Epithelial cell of esophagus (primary cell): ENCODE data around the gene CPNE2.

Experiments used
- DNase-seq: peaks from one replicate; pipeline ENCODE4 v3.0.0; 2010; ENCODE audit warnings: low read depth
- H3K4me3 ChIP-seq: 2 replicates; pipeline ENCODE4 v1.5.1; 2011; ENCODE audit warnings: mild to moderate bottlenecking, low read length, control low read depth
- TF ChIP-seq, protein P1 (sequence below): IDR thresholded peaks from 2 replicates; pipeline ENCODE4 v1.5.1; 2011; ENCODE audit warnings: low read depth, mild to moderate bottlenecking, low read length, control low read depth, inconsistent platforms; ENCODE audit not compliant: insufficient read depth; ENCODE audit errors: missing control alignments

Gene CPNE2

DNA sequence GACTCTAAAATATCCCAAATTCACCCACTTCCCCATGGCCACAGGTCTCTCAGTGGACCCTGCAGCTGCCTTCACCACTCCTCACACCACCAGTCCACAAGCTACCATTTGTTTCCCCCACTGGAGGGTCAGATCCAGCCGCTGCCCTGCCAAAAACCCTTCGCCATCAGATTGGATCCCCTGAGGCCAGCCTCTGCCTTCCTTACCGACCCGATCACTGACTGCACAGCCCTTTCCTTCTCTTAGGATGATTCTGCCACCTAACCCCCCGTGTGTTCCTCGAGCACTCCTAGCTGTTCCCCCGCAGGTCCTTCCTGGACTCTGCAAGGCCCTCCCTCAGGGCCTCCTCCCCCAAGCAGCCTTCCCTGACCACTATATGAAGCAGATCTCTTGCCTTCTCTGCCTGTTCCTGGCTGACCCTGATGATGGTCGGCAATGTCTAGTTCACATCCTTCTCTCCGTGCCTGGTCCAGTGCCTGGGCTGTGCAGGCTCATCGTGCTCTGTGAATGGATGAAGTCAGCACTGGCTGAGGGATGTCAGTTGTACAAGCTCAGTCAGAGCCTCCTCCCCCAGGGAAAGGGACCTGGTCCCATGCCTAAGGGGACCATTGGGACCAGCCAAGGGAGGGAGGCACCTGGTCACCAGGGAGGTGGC lies 46.0 kb downstream of the CPNE2 start:
- TF ChIP-seq, protein P1, sequence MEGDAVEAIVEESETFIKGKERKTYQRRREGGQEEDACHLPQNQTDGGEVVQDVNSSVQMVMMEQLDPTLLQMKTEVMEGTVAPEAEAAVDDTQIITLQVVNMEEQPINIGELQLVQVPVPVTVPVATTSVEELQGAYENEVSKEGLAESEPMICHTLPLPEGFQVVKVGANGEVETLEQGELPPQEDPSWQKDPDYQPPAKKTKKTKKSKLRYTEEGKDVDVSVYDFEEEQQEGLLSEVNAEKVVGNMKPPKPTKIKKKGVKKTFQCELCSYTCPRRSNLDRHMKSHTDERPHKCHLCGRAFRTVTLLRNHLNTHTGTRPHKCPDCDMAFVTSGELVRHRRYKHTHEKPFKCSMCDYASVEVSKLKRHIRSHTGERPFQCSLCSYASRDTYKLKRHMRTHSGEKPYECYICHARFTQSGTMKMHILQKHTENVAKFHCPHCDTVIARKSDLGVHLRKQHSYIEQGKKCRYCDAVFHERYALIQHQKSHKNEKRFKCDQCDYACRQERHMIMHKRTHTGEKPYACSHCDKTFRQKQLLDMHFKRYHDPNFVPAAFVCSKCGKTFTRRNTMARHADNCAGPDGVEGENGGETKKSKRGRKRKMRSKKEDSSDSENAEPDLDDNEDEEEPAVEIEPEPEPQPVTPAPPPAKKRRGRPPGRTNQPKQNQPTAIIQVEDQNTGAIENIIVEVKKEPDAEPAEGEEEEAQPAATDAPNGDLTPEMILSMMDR, result no peak
- no peak for DNase-seq
- H3K4me3 ChIP-seq, result no peak overlapping the region

DNA sequence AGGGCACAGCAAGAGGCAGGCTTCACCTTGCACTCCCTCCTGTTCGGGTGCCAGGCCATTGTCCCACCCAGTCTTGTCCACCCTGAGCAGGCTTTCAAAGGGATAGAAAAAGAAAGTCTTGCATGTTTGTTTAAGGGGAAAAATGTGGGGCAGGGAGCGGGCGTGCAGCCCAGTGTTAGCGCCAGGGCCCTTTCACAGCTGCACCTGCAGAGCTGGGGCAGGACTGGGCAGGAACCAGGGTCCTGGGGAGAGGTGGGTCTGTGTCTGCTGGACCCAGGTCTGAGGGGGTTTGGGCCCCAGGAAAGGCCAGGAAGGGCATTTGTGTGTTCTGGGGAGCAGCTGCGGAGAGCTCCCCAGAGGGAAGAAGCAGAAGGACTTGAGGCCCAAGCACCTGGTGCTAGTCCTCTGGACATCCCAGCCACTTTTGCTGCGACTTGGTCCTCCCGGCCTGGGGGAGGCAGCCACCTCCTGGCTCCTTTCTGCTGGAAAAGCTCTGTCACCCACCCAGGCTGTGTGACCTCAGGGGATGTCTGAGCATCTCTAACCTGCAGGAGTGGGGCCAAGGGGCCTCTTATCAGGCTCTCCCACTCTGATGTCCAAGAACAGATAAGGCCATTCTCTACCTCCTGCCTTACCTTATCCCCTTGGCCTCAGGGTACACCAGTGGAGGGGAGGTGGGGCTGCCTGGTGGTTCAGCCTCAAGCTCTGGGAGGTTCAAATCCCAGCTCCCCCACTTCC lies 48.7 kb downstream of the CPNE2 start:
- TF ChIP-seq, protein P1, result no peak
- DNase-seq, result no peak
- no peak overlapping the region for H3K4me3 ChIP-seq

DNA sequence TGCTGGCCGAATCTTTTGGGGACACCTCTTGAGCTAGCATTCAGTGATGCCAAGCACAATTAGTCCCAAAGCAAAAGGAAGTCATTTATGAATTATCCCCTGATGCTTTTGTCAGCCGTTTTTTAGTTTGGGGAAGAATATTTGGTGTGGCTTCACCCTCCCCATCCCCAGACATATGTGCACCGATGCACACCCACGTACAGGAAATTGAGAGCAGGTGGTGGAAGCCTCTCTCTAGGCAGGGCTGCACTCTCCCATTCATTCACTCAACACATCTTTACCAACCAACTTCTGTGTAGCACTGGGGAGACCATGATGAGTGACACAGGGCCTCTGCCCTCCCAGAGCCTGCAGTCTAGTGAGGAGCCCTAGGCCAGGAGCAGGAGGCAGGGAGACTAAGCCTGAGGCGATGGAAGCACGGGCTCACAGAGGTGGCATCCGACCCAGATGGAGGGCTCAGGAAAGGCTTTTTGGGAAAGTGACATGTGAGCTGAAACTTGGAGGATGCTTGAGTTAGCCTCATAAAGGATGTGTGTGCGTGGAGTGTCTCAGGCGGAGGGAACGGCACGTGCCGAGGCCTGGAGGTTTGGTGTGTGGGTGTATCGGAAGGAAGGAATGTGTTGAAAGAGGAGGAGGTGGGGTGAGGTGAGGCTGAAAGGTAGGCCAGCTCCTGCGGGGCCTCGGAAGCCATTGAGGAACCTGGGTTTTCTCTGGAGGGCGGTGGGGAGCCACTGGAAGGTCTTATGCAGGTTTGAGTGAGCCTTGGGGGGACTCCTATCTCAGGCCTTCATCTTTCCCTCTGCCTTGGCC lies 49.6 kb downstream of the CPNE2 start:
- H3K4me3 ChIP-seq, result no peak overlapping the region
- peak; percentile 35 for DNase-seq
- TF ChIP-seq, protein P1, result no peak

DNA sequence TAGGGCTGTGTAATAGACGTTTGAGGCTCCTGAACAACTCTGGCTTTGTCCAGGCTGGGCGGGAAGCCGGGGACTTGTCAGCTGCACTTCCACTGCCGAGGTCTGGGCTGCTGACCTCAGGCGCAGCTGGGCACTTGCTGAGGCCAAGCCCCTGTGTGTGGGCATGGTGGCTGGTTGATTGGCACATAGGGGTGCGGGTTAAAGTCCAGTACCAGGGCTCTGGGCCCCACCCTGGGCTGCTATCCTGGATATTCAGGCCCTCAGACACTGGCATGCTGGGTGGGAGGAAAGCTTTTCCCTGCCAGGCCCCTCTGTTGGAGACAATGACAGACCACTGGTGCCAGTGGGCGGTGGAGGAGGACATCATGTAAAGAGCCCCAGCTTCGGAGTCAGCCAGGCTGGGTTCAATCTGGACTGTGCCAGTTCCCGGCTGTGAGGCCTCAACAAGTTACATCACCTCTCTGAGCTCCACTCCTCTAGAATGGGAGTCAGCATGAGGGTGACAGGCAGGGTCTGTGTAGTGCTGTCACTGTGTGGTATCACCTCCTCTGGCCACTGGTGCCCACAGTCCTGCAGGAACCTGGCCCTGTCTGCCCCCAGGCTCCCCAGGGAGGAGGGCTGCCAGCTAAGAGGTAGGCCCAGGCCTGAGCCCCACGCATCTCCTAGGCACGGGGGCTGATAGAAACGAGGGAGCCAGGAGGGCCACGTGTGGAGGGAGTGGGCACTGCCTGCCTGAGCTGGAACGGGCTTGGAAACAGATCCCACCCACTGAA lies 51.0 kb downstream of the CPNE2 start:
- TF ChIP-seq, protein P1, result no peak
- no peak for DNase-seq
- H3K4me3 ChIP-seq, result no peak overlapping the region

DNA sequence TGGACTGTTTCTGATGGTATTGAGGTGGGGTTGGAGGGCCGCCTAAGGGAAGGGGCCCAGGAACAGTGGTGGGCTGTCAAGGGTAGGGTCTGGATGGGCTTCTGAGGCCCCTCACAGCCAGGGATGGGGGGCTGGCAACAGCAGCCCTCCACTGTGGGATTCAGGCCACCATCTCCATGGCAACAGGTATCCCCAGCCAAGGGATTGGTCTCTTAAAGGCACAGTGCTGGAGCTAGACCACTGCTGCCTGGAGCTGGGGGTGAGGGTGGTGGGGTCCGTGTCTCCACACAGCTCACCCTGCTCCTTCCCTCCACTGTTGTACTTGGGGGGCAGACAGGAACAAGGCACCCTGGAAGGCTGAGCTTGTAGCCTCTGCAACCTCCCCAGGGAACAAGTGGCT lies 51.6 kb downstream of the CPNE2 start:
- no peak for DNase-seq
- TF ChIP-seq, protein P1, result no peak
- H3K4me3 ChIP-seq, result no peak overlapping the region
